BE2C (cell line): ENCODE results near the gene HSD3B7.

ENCODE experiments used
- DNase-seq: peaks from one replicate; pipeline ENCODE4 v3.0.0-alpha.2; 2020
- H3K27me3 ChIP-seq: fragments of 250-450 bp; sonication (Bioruptor Pico); 2 replicates; pipeline ENCODE4 v1.5.1; 2020; ENCODE audit warnings: mild to moderate bottlenecking
- H3K36me3 ChIP-seq: fragments of 250-450 bp; sonication (Bioruptor Pico); 2 replicates; pipeline ENCODE4 v1.5.1; 2020; ENCODE audit warnings: mild to moderate bottlenecking
- H3K4me1 ChIP-seq: fragments of 250-450 bp; sonication (Bioruptor Pico); 2 replicates; pipeline ENCODE4 v1.5.1; 2020
- H3K4me3 ChIP-seq: 2 replicates; pipeline ENCODE4 v1.5.1; 2011; ENCODE audit warnings: low read depth, low read length
- H3K9me3 ChIP-seq: fragments of 250-450 bp; sonication (Bioruptor Pico); 2 replicates; pipeline ENCODE4 v1.5.1; 2020
- CTCF ChIP-seq: IDR thresholded peaks from 2 replicates; pipeline ENCODE4 v1.5.1; 2012; ENCODE audit warnings: mild to moderate bottlenecking, low read depth, low read length

The HSD3B7 gene

GRCh38 chr16:30972872-30973271 is 12.1 kb upstream of the HSD3B7 start:
- no peaks in the 10 kb centered on the region for H3K27me3 ChIP-seq
- no peaks in the 10 kb centered on the region for H3K9me3 ChIP-seq
- TF ChIP-seq CTCF = peak; percentile 26
- no peak for DNase-seq
- no peaks in the 10 kb centered on the region for H3K4me1 ChIP-seq
- H3K4me3 ChIP-seq = no peak overlapping the region
- H3K36me3 ChIP-seq = peaks cover 87% of the 10 kb centered on the region

- Histone ChIP-seq H3K4me1 (no peaks in the 10 kb centered on the region), H3K4me3 (no peak overlapping the region), H3K36me3 (peaks cover 85% of the 10 kb centered on the region), H3K9me3 (no peaks in the 10 kb centered on the region), H3K27me3 (no peaks in the 10 kb centered on the region)
- no peak for DNase-seq
- TF ChIP-seq CTCF = no peak
These were observed 10.7 kb upstream of the HSD3B7 start for GRCh38 chr16:30974348-30974747.

GRCh38 chr16:30976486-30976885 is 8.5 kb upstream of the HSD3B7 start:
- Histone ChIP-seq H3K36me3 (peaks cover 84% of the 10 kb centered on the region), H3K4me1 (no peaks in the 10 kb centered on the region), H3K4me3 (no peak overlapping the region), H3K27me3 (no peaks in the 10 kb centered on the region), H3K9me3 (no peaks in the 10 kb centered on the region)
- DNase-seq = no peak
- no peak for TF ChIP-seq CTCF

GRCh38 chr16:30977502-30977901 is 7.5 kb upstream of the HSD3B7 start:
- peak; percentile 53 for TF ChIP-seq CTCF
- Histone ChIP-seq H3K4me1 (no peaks in the 10 kb centered on the region), H3K27me3 (no peaks in the 10 kb centered on the region), H3K4me3 (no peak overlapping the region), H3K36me3 (peaks cover 77% of the 10 kb centered on the region), H3K9me3 (no peaks in the 10 kb centered on the region)
- peak; percentile 47 for DNase-seq

- Histone ChIP-seq H3K27me3 (no peaks in the 10 kb centered on the region), H3K4me1 (no peaks in the 10 kb centered on the region), H3K36me3 (peaks cover 69% of the 10 kb centered on the region), H3K4me3 (no peak overlapping the region), H3K9me3 (no peaks in the 10 kb centered on the region)
- no peak for TF ChIP-seq CTCF
- DNase-seq = no peak
These were observed 5.6 kb upstream of the HSD3B7 start for GRCh38 chr16:30979170-30980022.

GRCh38 chr16:30980023-30980371 is 5.0 kb upstream of the HSD3B7 start:
- no peak for DNase-seq
- H3K27me3 ChIP-seq = no peaks in the 10 kb centered on the region
- TF ChIP-seq CTCF = no peak

More at GRCh38 chr16:30980023-30980371, 5.0 kb upstream of the HSD3B7 start:
- peaks cover 64% of the 10 kb centered on the region for H3K36me3 ChIP-seq
- H3K9me3 ChIP-seq = no peaks in the 10 kb centered on the region
- no peak overlapping the region for H3K4me3 ChIP-seq
- no peaks in the 10 kb centered on the region for H3K4me1 ChIP-seq
